Calu3 (cell line): ENCODE data around the gene KCNG4. TPM values are rescaled to one million over a fixed set of nuclear protein-coding genes. Genes with fewer than 3 reads are reported as not detected.

Experiments
- BruUV-seq: library from RNA; stranded (reverse); fragments of 400-500 nt; replicated peaks from 2 replicates; lab custom pipeline; 2021; lab: Mats Ljungman, UMichigan
- CTCF ChIA-PET: fragments of 300-600 bp; sonication (Branson Sonifier 250); formaldehyde crosslinking; loops from one replicate; lab custom pipeline; 2022; ENCODE audit warnings: antibody characterized with exemption; lab: Charles Lee
- DNase-seq: peaks from one replicate; pipeline ENCODE4 v3.0.0; 2022
- H3K27ac Mint-ChIP-seq: one replicate; pipeline ENCODE4 v1.8.0; 2022; ENCODE audit warnings: mixed read lengths; ENCODE audit not compliant: unreplicated experiment
- H3K27me3 Mint-ChIP-seq: one replicate; pipeline ENCODE4 v1.8.0; 2022; ENCODE audit warnings: mixed read lengths; ENCODE audit not compliant: unreplicated experiment
- H3K36me3 Mint-ChIP-seq: one replicate; pipeline ENCODE4 v1.8.0; 2022; ENCODE audit warnings: mild to moderate bottlenecking, moderate library complexity, mixed read lengths; ENCODE audit not compliant: insufficient read depth, unreplicated experiment
- H3K4me1 Mint-ChIP-seq: one replicate; pipeline ENCODE4 v1.8.0; 2022; ENCODE audit warnings: mild to moderate bottlenecking, low read depth, mixed read lengths; ENCODE audit not compliant: unreplicated experiment
- H3K4me3 Mint-ChIP-seq: one replicate; pipeline ENCODE4 v1.8.0; 2022; ENCODE audit warnings: mild to moderate bottlenecking, low read depth, moderate library complexity, mixed read lengths; ENCODE audit not compliant: unreplicated experiment
- H3K9me3 Mint-ChIP-seq: one replicate; pipeline ENCODE4 v1.8.0; 2022; ENCODE audit warnings: low read depth, mixed read lengths; ENCODE audit not compliant: unreplicated experiment
- CTCF ChIP-seq: fragments of 200-600 bp; IDR thresholded peaks from one replicate; pipeline ENCODE4 v1.8.0; 2022; ENCODE audit warnings: antibody characterized with exemption; ENCODE audit not compliant: unreplicated experiment
- intact Hi-C: fragments of 100-400 bp; cut with micrococcal nuclease; formaldehyde crosslinking; loops from one replicate; pipeline ENCODE4 v1.10.0; 2022; ENCODE audit not compliant: unreplicated experiment
- total RNA-seq: library from RNA; stranded (reverse); gene quantifications from 2 replicates; pipeline ENCODE4 v1.2.3, GENCODE V29; 2022

The KCNG4 gene
- total RNA-seq, 1 experiment from 2014 or later, result not detected

- H3K4me1 Mint-ChIP-seq, result peaks cover 9% of the 10 kb centered on the region
- no TSS peak for BruUV-seq
- CTCF ChIA-PET, result no interaction called here
- no peak overlapping the region for H3K27ac Mint-ChIP-seq
- intact Hi-C loops, result no loop called here
- H3K27me3 Mint-ChIP-seq, result no peaks in the 10 kb centered on the region
- peaks cover 38% of the 10 kb centered on the region for H3K36me3 Mint-ChIP-seq
- DNase-seq, result no peak
- TF ChIP-seq CTCF, result no peak
- H3K4me3 Mint-ChIP-seq, result no peak overlapping the region
- no peaks in the 10 kb centered on the region for H3K9me3 Mint-ChIP-seq
Measured at GRCh38 chr16:84183911-84184591, 55.8 kb downstream of the KCNG4 start.

- intact Hi-C loops, result no loop called here
- no TSS peak for BruUV-seq
- Mint-ChIP-seq H3K4me1 (peaks cover 9% of the 10 kb centered on the region), H3K36me3 (peaks cover 43% of the 10 kb centered on the region), H3K4me3 (no peak overlapping the region), H3K9me3 (no peaks in the 10 kb centered on the region), H3K27me3 (no peaks in the 10 kb centered on the region), H3K27ac (no peak overlapping the region)
- DNase-seq, result no peak
- CTCF ChIA-PET, result no interaction called here
- no peak for TF ChIP-seq CTCF
Measured at GRCh38 chr16:84183572-84183875, 56.3 kb downstream of the KCNG4 start.

- peaks cover 9% of the 10 kb centered on the region for H3K4me1 Mint-ChIP-seq
- TF ChIP-seq CTCF, result no peak
- DNase-seq, result no peak
- no peaks in the 10 kb centered on the region for H3K27me3 Mint-ChIP-seq
- no TSS peak for BruUV-seq
- intact Hi-C loops, result no loop called here
- peaks cover 49% of the 10 kb centered on the region for H3K36me3 Mint-ChIP-seq
- H3K9me3 Mint-ChIP-seq, result no peaks in the 10 kb centered on the region
- no peak overlapping the region for H3K4me3 Mint-ChIP-seq
- no peak overlapping the region for H3K27ac Mint-ChIP-seq
- CTCF ChIA-PET, result no interaction called here
Measured at GRCh38 chr16:84182680-84183571, 56.9 kb downstream of the KCNG4 start.

GRCh38 chr16:84182104-84182503 is 57.7 kb downstream of the KCNG4 start:
- H3K4me1 Mint-ChIP-seq, result peaks cover 9% of the 10 kb centered on the region
- no peak overlapping the region for H3K27ac Mint-ChIP-seq
- no peak overlapping the region for H3K4me3 Mint-ChIP-seq
- CTCF ChIA-PET, result no interaction called here
- H3K9me3 Mint-ChIP-seq, result no peaks in the 10 kb centered on the region
- DNase-seq, result no peak
- intact Hi-C loops, result no loop called here
- H3K27me3 Mint-ChIP-seq, result no peaks in the 10 kb centered on the region
- BruUV-seq, result no TSS peak
- peaks cover 53% of the 10 kb centered on the region for H3K36me3 Mint-ChIP-seq
- no peak for TF ChIP-seq CTCF
